Endometrial microvascular endothelial cells (primary cell): ENCODE measurements around the gene RPL10. TPM values are rescaled to one million over a fixed set of nuclear protein-coding genes. Genes with fewer than 3 reads are reported as not detected.
"Not testable (repeated sequence)": the region's sequence is repeated elsewhere in the genome, so short reads cannot be mapped to it uniquely, and the experiment has no call there.

Experiments
- in situ Hi-C: cut with HindIII; loops from 2 replicates; pipeline ENCODE4 v1.10.0; 2017; ENCODE audit warnings: low sequenced_read_pairs, low pct_unique_long_range_greater_than_20kb; ENCODE audit errors: inconsistent ontology term
- total RNA-seq: library from RNA; depleted of rRNA; stranded (reverse); fragments of >200 nt; gene quantifications from one replicate; pipeline ENCODE4 v1.2.3, GENCODE V29; 2015; ENCODE audit errors: inconsistent ontology term

Gene RPL10
- total RNA-seq, 1 donor from 2014 or later, result 7,561 TPM

GRCh38 chrX:154373340-154374306 lies 24.6 kb upstream of the RPL10 start:
- in situ Hi-C loops, result no loop called here

- in situ Hi-C loops, result no loop called here
Observed at GRCh38 chrX:154374313-154375155, 23.6 kb upstream of the RPL10 start, which contains the start of gene FLNA. FLNA (minus strand) TSS chrX:154374634; CDS start chrX:154371245, 3,389 bp downstream.

GRCh38 chrX:154375156-154375504 lies 23.0 kb upstream of the RPL10 start:
- in situ Hi-C loops, result no loop called here

- in situ Hi-C loops, result no loop called here
Observed at GRCh38 chrX:154376774-154377173, 21.4 kb upstream of the RPL10 start.

GRCh38 chrX:154378059-154378798 lies 19.9 kb upstream of the RPL10 start:
- in situ Hi-C loops, result no loop called here

- in situ Hi-C loops, result no loop called here
Observed at GRCh38 chrX:154378799-154379568, 19.2 kb upstream of the RPL10 start, which contains the start of gene EMD. EMD (plus strand) TSS chrX:154379295; CDS start chrX:154379485, 190 bp downstream.

GRCh38 chrX:154379569-154379951 lies 18.6 kb upstream of the RPL10 start:
- in situ Hi-C loops, result no loop called here

- in situ Hi-C loops, result no loop called here
Observed at GRCh38 chrX:154380153-154380552, 18.0 kb upstream of the RPL10 start.

GRCh38 chrX:154380787-154381186 lies 17.4 kb upstream of the RPL10 start:
- in situ Hi-C loops, result no loop called here

- in situ Hi-C loops, result no loop called here
Observed at GRCh38 chrX:154381271-154381670, 16.9 kb upstream of the RPL10 start.

- in situ Hi-C loops, result no loop called here
Observed at GRCh38 chrX:154382483-154383069, 15.6 kb upstream of the RPL10 start.

- in situ Hi-C loops, result no loop called here
Observed at GRCh38 chrX:154383359-154384283, 14.6 kb upstream of the RPL10 start.

- in situ Hi-C loops, result no loop called here
Observed at GRCh38 chrX:154384284-154384892, 13.8 kb upstream of the RPL10 start.

GRCh38 chrX:154388094-154388493 lies 10.1 kb upstream of the RPL10 start:
- in situ Hi-C loops, result not testable (repeated sequence)

- in situ Hi-C loops, result not testable (repeated sequence)
Observed at GRCh38 chrX:154388649-154389048, 9.5 kb upstream of the RPL10 start.
